ENCODE measurements around the gene PLXND1.

The PLXND1 gene

DNA sequence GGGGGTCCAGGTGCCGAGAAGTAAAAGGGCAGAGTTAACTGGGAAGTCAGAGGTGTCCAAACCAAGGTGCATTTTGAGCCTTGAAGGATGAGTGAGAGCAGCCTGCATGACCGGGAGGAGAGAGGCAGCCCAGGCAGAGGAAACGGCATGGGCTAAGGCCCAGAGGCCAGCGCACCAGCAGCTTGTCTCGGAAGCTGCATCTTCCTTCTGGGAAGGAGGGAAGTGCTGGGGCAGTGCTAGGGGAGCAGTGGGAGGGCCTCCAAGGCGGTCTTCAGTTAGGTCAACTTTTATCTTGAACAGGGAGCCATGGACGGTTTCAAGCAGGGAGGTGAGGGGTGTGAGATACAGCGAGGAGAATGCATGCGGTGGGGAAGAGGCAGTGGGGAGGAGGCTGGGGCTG lies 62.5 kb downstream of the PLXND1 start:
- DNase-seq, result no peak

DNA sequence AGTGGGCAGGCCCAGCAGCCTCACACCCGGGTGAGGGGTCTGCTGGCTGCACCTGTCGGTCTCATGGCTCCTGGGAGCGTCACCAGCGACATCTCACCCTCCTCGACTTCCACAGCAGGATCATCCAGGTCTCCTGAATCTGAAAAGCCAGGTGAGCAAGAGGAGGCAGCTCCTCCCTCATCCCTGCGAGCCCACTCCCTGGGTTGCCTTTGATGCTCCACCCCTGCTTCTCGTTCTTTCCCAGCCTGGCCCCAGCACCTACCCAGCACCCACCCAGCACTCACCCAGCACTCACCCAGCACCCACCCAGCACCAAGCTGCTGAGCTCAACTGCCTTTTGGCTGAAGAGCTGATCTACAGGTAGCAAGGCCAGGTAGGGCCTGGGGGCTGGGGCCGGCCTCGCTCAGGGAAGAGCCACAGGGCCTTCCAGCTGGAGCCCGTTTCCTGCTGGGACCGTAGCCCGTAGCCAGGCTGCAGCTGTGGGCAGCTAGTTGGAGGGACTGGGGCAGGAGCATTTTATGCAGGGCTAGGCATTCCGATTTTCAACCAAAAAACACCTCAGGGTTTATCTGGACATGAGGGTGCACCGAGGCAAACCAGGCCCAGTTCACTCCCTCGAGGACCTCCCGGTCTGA lies 63.2 kb downstream of the PLXND1 start, which contains the start of gene H1-8:
H1-8 (plus strand) TSS at position 20 of the 635 bp plus-strand sequence; CDS start at position 64, 44 bp downstream.
- DNase-seq, result no peak

DNA sequence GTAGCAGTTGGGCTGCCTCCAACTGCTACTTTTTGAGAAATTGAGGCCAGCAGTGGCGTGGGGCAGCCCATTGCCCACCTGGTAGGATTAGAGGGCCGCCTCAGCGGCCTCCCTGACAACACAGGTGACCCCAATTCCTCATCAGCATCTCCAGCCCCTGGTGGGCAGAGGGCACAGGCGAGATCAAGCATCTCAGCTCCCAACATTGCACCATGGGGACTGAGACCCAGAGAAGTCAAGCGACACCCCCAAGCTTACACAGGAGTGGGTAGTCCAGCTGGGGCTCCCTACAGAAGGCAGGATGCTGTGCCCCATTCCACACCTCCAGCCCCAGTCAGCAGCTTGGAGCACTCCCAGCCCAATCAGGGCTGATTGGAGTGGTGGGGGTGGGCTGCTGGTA lies 63.7 kb downstream of the PLXND1 start:
- DNase-seq, result no peak

- no peak for DNase-seq
Measured at GRCh38 chr3:129540776-129541516, 65.5 kb downstream of the PLXND1 start.

- DNase-seq, result no peak
Measured at GRCh38 chr3:129539206-129539605, 67.3 kb downstream of the PLXND1 start.

DNA sequence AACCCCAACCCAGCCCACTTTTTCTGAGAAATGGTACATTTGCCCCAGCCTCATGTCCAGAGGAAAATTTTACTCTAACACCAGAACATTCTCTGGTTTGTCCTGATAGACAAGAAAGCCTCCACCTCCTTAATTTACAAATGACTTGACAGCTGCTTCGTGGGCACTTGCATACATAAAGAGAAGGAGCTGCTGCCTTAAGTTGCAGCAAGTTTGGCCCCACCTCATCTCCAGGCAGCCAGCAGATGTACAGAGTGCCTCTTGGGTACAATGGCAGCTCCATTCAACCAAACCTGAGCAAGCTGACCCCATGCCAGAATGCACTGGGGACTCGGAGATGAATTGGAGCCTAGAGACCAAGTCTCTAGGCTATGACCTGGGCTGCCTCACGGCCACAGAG lies 69.7 kb downstream of the PLXND1 start:
- no peak for DNase-seq

- no peak for DNase-seq
Measured at GRCh38 chr3:129536374-129536667, 70.2 kb downstream of the PLXND1 start.

GRCh38 chr3:129535075-129535474 lies 71.4 kb downstream of the PLXND1 start:
- DNase-seq, result no peak

DNA sequence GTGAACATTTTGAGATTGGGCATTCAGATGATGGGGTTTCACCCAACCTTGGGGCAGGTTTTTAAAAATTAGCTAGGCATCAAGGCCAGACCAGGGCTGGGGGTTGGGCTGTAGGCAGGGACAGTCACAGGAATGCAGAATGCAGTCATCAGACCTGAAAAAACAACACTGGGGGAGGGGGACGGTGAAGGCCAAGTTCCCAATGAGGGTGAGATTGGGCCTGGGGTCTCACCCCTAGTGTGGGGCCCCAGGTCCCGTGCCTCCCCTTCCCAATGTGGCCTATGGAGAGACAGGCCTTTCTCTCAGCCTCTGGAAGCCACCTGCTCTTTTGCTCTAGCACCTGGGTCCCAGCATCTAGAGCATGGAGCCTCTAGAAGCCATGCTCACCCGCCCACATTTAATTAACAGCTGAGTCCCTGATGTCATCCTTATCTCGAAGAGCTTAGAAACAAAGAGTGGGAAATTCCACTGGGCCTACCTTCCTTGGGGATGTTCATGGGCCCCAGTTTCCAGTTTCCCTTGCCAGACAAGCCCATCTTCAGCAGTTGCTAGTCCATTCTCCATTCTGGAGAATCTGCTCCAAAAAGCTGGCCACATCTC lies 71.9 kb downstream of the PLXND1 start:
- no peak for DNase-seq

GRCh38 chr3:129533406-129533805 lies 73.1 kb downstream of the PLXND1 start:
- no peak for DNase-seq

- DNase-seq, result no peak
Measured at GRCh38 chr3:129532261-129532660, 74.2 kb downstream of the PLXND1 start.

GRCh38 chr3:129531699-129532098 lies 74.8 kb downstream of the PLXND1 start:
- no peak for DNase-seq

- no peak for DNase-seq
Measured at GRCh38 chr3:129530821-129531220, 75.7 kb downstream of the PLXND1 start.

GRCh38 chr3:129530251-129530791 lies 76.2 kb downstream of the PLXND1 start:
- DNase-seq, result no peak

DNA sequence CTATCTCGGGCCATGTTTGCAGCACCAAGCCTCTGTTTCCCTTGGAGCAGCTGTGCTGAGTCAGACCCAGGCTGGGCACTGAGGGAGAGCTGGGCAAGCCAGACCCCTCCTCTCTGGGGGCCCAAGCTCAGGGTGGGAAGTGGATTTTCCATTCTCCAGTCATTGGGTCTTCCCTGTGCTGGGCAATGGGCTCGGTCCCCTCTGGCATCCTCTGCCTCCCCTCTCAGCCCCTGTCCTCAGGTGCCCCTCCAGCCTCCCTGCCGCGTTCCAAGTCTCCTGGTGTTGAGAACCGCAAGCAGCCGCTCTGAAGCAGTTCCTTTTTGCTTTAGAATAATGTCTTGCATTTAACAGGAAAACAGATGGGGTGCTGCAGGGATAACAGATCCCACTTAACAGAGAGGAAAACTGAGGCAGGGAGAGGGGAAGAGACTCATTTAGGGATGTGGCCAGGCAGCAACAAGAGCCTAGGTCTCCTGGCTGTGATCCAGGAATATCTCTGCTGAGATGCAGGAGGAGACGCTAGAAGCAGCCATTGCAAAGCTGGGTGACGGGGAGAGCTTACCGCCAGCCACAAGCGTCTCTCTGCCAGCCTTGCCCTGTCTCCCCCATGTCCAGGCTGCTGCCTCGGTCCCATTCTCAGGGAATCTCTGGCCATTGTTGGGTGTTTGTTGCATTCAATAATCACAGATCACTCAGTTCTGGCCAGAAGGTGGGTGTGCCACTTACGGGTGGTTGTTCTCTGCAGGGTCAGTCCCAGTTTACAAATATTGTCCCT lies 76.9 kb downstream of the PLXND1 start:
- no peak for DNase-seq

DNA sequence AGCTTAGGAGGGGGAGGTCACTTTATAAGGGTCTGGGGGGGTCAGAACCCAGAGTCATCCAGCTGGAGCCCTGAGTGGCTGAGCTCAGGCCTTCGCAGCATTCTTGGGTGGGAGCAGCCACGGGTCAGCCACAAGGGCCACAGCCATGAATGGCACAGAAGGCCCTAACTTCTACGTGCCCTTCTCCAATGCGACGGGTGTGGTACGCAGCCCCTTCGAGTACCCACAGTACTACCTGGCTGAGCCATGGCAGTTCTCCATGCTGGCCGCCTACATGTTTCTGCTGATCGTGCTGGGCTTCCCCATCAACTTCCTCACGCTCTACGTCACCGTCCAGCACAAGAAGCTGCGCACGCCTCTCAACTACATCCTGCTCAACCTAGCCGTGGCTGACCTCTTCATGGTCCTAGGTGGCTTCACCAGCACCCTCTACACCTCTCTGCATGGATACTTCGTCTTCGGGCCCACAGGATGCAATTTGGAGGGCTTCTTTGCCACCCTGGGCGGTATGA lies 77.8 kb downstream of the PLXND1 start, which contains the start of gene RHO:
RHO (plus strand) TSS at position 51 of the 512 bp plus-strand sequence; CDS start at position 146, 95 bp downstream.
- no peak for DNase-seq

DNA sequence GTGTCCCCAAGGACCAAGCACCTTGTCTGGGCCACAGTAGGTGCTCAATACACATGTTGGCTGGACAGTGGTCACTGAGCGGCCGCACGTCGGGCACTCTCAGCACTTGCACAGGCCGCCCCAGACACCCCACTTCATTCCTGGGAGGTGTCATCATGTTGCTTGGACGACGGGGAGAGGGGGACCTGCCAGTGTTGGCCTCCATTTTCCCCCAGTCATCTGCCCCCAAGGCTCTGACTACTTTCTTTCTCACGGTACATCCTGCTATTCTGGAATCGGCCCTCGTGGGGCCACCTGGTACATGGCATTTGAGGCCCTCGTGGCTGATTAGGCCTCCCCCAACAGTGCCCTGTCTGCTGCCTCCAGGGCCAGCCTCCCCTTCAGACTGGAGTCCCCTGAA lies 79.2 kb downstream of the PLXND1 start:
- no peak for DNase-seq

- DNase-seq, result no peak
Measured at GRCh38 chr3:129526121-129526900, 80.2 kb downstream of the PLXND1 start.

DNA sequence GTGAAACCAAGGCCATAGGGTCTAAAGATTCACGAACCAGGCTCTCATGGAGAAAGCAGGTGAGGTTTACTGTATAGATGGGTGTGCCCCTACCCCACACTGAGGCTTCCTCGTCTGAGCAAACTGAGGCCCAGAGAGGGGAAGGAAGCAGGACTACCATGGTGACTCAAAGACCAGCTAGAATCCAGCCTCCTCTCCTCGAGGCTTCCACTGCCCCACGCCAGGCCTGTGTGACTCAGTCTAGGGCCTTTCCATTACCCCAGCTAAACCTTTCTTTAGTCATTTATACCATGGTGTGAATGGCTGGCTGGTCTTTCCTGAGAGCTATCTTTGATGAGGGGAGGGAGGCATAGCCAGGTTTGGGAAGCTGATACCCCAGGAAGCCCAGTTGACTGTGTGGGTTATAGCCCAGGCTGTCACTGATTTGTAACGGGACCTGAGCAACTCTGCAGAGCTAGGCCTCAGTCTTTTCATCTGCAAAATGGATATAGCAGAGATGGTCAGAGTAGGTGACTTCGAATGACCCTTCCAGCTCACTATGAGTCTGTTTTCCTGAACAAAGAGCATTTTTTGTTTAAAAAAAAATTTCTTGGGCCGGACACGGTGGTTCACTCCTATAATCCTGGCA lies 81.0 kb downstream of the PLXND1 start:
- DNase-seq, result no peak

DNA sequence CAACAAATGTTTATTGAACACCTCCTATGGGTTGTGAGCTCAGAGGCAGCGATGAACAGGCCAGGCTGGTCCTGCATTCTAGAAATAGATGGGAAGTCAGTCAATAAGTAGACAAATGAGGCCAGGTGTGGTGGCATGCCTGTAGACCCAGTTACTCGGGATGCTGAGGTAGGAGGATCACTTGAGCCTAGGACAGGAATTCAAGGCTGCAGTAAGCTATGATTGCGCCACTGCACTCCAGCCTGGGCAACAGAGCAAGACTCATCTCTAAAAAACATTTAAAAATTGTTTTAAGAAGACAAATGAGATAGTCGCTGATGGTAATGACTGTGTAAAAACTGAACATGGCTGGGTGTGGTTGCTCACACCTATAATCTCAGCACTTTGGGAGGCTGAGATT lies 82.4 kb downstream of the PLXND1 start:
- no peak for DNase-seq

- DNase-seq, result no peak
Measured at GRCh38 chr3:129522953-129523352, 83.5 kb downstream of the PLXND1 start.

DNA sequence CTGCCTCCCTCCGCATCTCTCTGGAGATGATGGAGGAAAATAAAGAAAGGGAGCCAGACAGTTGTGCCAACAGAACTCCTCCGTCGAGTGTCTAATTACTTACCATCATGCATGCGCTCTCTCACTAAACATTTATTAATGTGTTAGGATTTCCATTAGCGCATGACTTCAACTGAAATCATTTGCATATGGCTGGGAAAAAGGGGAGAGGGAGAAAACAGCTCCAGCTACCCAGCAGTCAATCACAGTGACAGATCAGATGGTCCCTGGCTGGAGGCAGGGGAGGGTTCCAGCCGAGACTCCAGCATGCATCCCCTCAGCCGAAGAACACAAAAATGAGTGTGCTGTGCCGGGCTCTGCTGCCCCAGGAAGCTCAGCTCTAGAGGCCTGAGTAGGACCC lies 84.9 kb downstream of the PLXND1 start:
- no peak for DNase-seq

Data from NCI-H1930 (cell line).